CD14-positive monocyte (primary cell): ENCODE data around the gene SNAI1. TPM values are rescaled to one million over a fixed set of nuclear protein-coding genes. Genes with fewer than 3 reads are reported as not detected.
A peak's percentile ranks its signal among the peaks of the same experiment; 100 is the strongest.

Source experiments
- DNase-seq, 3 donors: peaks; one replicate each; pipeline ENCODE4 v3.0.0-alpha.2; 2011 to 2022
- H2AFZ ChIP-seq: 2 replicates; pipeline ENCODE4 v1.6.0; 2012; ENCODE audit warnings: mild to moderate bottlenecking, low read depth, low read length, inconsistent platforms; ENCODE audit not compliant: insufficient read depth, poor library complexity, severe bottlenecking
- H3K27ac ChIP-seq, 2 donors: 1 replicate in 1 of 2; 2 replicates in 1 of 2; pipeline ENCODE4 v1.5.1; 2012 to 2013; ENCODE audit warnings: low read length in 2 of 2, control low read depth in 1 of 2, inconsistent platforms in 1 of 2, low read depth in 1 of 2, mild to moderate bottlenecking in 1 of 2
- H3K27me3 ChIP-seq, 2 donors: one replicate each; pipeline versions ENCODE4 v1.6.0 to v1.6.1; 2011 to 2013; ENCODE audit warnings: low read length in 2 of 2; ENCODE audit not compliant: control insufficient read depth in 2 of 2, insufficient read depth in 2 of 2
- H3K36me3 ChIP-seq, 2 donors: replicated peaks in 1 of 2; 1 replicate in 1 of 2; 2 replicates in 1 of 2; pipeline versions ENCODE4 v1.5.1 to v1.6.1; 2012 to 2013; ENCODE audit warnings: low read length in 2 of 2, control low read depth in 1 of 2, inconsistent platforms in 1 of 2, mild to moderate bottlenecking in 1 of 2; ENCODE audit not compliant: insufficient read depth in 2 of 2, control insufficient read depth in 1 of 2
- H3K4me1 ChIP-seq, 2 donors: 1 replicate in 1 of 2; 2 replicates in 1 of 2; pipeline versions ENCODE4 v1.5.1 to v1.6.1; 2012 to 2013; ENCODE audit warnings: low read length in 2 of 2, control low read depth in 1 of 2, inconsistent platforms in 1 of 2, mild to moderate bottlenecking in 1 of 2, moderate library complexity in 1 of 2; ENCODE audit not compliant: insufficient read depth in 2 of 2, control insufficient read depth in 1 of 2
- H3K4me2 ChIP-seq: replicated peaks from 2 replicates; pipeline ENCODE3; 2012; ENCODE audit warnings: low read length, moderate library complexity, mild to moderate bottlenecking; ENCODE audit not compliant: poor library complexity, severe bottlenecking; ENCODE audit errors: extremely low read depth
- H3K4me3 ChIP-seq, 3 experiments: fragments of 200-600 bp in 1 of 3; sonication (generic) in 1 of 3; replicated peaks in 1 of 3; 1 replicate in 2 of 3; 2 replicates in 1 of 3; pipeline ENCODE4 v1.5.1; 2011 to 2013; ENCODE audit warnings: low read length in 3 of 3, mild to moderate bottlenecking in 3 of 3, control low read depth in 2 of 3, low read depth in 2 of 3, inconsistent platforms in 1 of 3, moderate library complexity in 1 of 3
- H3K79me2 ChIP-seq: 2 replicates; pipeline ENCODE4 v1.6.0; 2012; ENCODE audit warnings: mild to moderate bottlenecking, control low read depth, inconsistent platforms, low read length, moderate library complexity; ENCODE audit not compliant: insufficient read depth
- H3K9ac ChIP-seq: 2 replicates; pipeline ENCODE4 v1.6.0; 2017; ENCODE audit warnings: low read length, mild to moderate bottlenecking; ENCODE audit not compliant: insufficient read depth, poor library complexity, severe bottlenecking
- H3K9me3 ChIP-seq, 2 donors: replicated peaks in 1 of 2; 1 replicate in 1 of 2; 2 replicates in 1 of 2; pipeline versions ENCODE4 v1.5.1 to v1.6.1; 2012 to 2013; ENCODE audit warnings: low read length in 2 of 2, control low read depth in 1 of 2; ENCODE audit not compliant: control insufficient read depth in 1 of 2, insufficient read depth in 1 of 2
- H4K20me1 ChIP-seq: 2 replicates; pipeline ENCODE4 v1.6.0; 2012; ENCODE audit warnings: mild to moderate bottlenecking, low read length, control low read depth, moderate library complexity; ENCODE audit not compliant: insufficient read depth
- H3K27ac Mint-ChIP-seq, 7 donors: one replicate each; pipeline ENCODE4 v1.8.0; 2020; ENCODE audit warnings: mild to moderate bottlenecking in 7 of 7, mixed read lengths in 7 of 7, moderate library complexity in 6 of 7, inconsistent platforms in 2 of 7
- H3K27me3 Mint-ChIP-seq, 3 donors: one replicate each; pipeline ENCODE4 v1.8.0; 2021 to 2022; ENCODE audit warnings: low read depth in 3 of 3, mild to moderate bottlenecking in 3 of 3, mixed read lengths in 3 of 3, moderate library complexity in 3 of 3, inconsistent platforms in 1 of 3
- H3K36me3 Mint-ChIP-seq, 2 donors: one replicate each; pipeline ENCODE4 v1.8.0; 2020; ENCODE audit warnings: mixed read lengths in 2 of 2, inconsistent platforms in 1 of 2, mild to moderate bottlenecking in 1 of 2
- H3K4me1 Mint-ChIP-seq: one replicate; pipeline ENCODE4 v1.8.0; 2020; ENCODE audit warnings: mild to moderate bottlenecking, mixed read lengths
- H3K4me3 Mint-ChIP-seq, 2 donors: one replicate each; pipeline ENCODE4 v1.8.0; 2020; ENCODE audit warnings: mild to moderate bottlenecking in 2 of 2, mixed read lengths in 2 of 2, moderate library complexity in 1 of 2
- H3K9me3 Mint-ChIP-seq, 7 donors: one replicate each; pipeline ENCODE4 v1.8.0; 2020 to 2022; ENCODE audit warnings: mixed read lengths in 7 of 7, mild to moderate bottlenecking in 6 of 7, moderate library complexity in 6 of 7, inconsistent platforms in 2 of 7
- CTCF ChIP-seq: fragments of 200-600 bp; IDR thresholded peaks from one replicate; pipeline ENCODE4 v1.8.0; 2022; ENCODE audit warnings: antibody characterized with exemption, mild to moderate bottlenecking
- WGBS: methylation state at CpG from one replicate; pipeline ENCODE4 v1.1.5; 2013; ENCODE audit warnings: missing lambda C conversion rate; ENCODE audit not compliant: insufficient coverage; 5-methylcytosine and 5-hydroxymethylcytosine counted together
- intact Hi-C, 2 donors: fragments of 100-400 bp; cut with micrococcal nuclease; formaldehyde crosslinking; loops; one replicate each; pipeline versions ENCODE4 v1.15.0 to v1.15.1; 2023
- polyA plus RNA-seq, 3 donors: library from polyadenylated mRNA; depleted of rRNA in 1 of 3; unstranded in 2 of 3; stranded (reverse) in 1 of 3; fragments of 300-500 nt in 2 of 3; fragments of >200 nt in 1 of 3; fragmentation: Illumina TruSeq in 2 of 3; gene quantifications; 1 replicate in 2 of 3; 2 replicates in 1 of 3; pipeline ENCODE4 v1.2.3, GENCODE V29; 2012 to 2021

The SNAI1 gene
- polyA plus RNA-seq, 3 donors = 2.4 to 181 (median 2.6) TPM

GRCh38 chr20:50034567-50035180, 51.9 kb downstream of the SNAI1 start:
- intact Hi-C loops = loop anchor here in 1 of 2 donors (5.0 kb wide), 1 partner anchor 37 kb away; no protein-coding TSS in a partner anchor
- peaks cover 0 to 2% (median 0%) of the 10 kb centered on the region in 7 donors for H3K9me3 Mint-ChIP-seq
- no peak for TF ChIP-seq CTCF
- H3K27me3 Mint-ChIP-seq = peaks cover 1 to 11% (median 2%) of the 10 kb centered on the region in 3 donors
- peaks cover 41% of the 10 kb centered on the region for H3K4me1 Mint-ChIP-seq
- no peak for DNase-seq
- H3K4me3 Mint-ChIP-seq = no peak overlapping the region
- 97% methylated on average over 8 of the region's 9 CpGs for WGBS
- Histone ChIP-seq H2AFZ (no peak overlapping the region), H3K79me2 (no peaks in the 10 kb centered on the region), H3K9ac (peak overlapping the region; percentile 27), H3K27ac (peak overlapping the region; percentile 81 to 95), H3K27me3 (no peaks in the 10 kb centered on the region), H3K4me3 (no peak overlapping the region), H3K4me2 (no peak overlapping the region), H3K36me3 (no peaks in the 10 kb centered on the region), H4K20me1 (no peaks in the 10 kb centered on the region), H3K4me1 (peaks cover 29 to 39% of the 10 kb centered on the region in 2 donors), H3K9me3 (no peaks in the 10 kb centered on the region)
- H3K36me3 Mint-ChIP-seq = peaks cover 0 to under 1% of the 10 kb centered on the region in 2 donors
- peak overlapping the region; percentile 83 to 96 (median 91) for H3K27ac Mint-ChIP-seq

GRCh38 chr20:50036703-50037102, 53.9 kb downstream of the SNAI1 start:
- Histone ChIP-seq H3K36me3 (no peaks in the 10 kb centered on the region), H2AFZ (no peak overlapping the region), H3K9ac (no peak overlapping the region), H3K27me3 (no peaks in the 10 kb centered on the region), H3K4me3 (no peak overlapping the region), H3K27ac (no peak overlapping the region), H3K4me1 (peaks cover 29 to 38% of the 10 kb centered on the region in 2 donors), H3K9me3 (no peaks in the 10 kb centered on the region), H3K79me2 (no peaks in the 10 kb centered on the region), H4K20me1 (no peaks in the 10 kb centered on the region), H3K4me2 (no peak overlapping the region)
- TF ChIP-seq CTCF = no peak
- no peak for DNase-seq
- Mint-ChIP-seq H3K27ac (peak overlapping the region in 1 of 7 donors; percentile 60), H3K36me3 (peaks cover 0 to 4% of the 10 kb centered on the region in 2 donors), H3K4me3 (no peak overlapping the region), H3K9me3 (no peaks in the 10 kb centered on the region), H3K27me3 (peaks cover 0 to 6% (median 2%) of the 10 kb centered on the region in 3 donors), H3K4me1 (peaks cover 35% of the 10 kb centered on the region)
- 100% methylated on average over 3 of the region's 3 CpGs for WGBS
- intact Hi-C loops = no loop called here
